Glutamatergic neuron (in vitro differentiated cells): ENCODE results near the gene FLT4. TPM values are rescaled to one million over a fixed set of nuclear protein-coding genes. Genes with fewer than 3 reads are reported as not detected.

Source experiments
- DNase-seq: peaks from one replicate; pipeline ENCODE4 v3.0.0; 2022
- H3K27ac Mint-ChIP-seq: one replicate; pipeline ENCODE4 v1.8.0; 2020; ENCODE audit warnings: mild to moderate bottlenecking, mixed read lengths, inconsistent platforms; ENCODE audit not compliant: unreplicated experiment
- H3K27me3 Mint-ChIP-seq: one replicate; pipeline ENCODE4 v1.8.0; 2020; ENCODE audit warnings: mild to moderate bottlenecking, moderate library complexity, mixed read lengths, inconsistent platforms; ENCODE audit not compliant: unreplicated experiment
- H3K36me3 Mint-ChIP-seq: one replicate; pipeline ENCODE4 v1.8.0; 2020; ENCODE audit warnings: mild to moderate bottlenecking, mixed read lengths, inconsistent platforms; ENCODE audit not compliant: unreplicated experiment
- H3K4me1 Mint-ChIP-seq: one replicate; pipeline ENCODE4 v1.8.0; 2020; ENCODE audit warnings: mild to moderate bottlenecking, low read depth, mixed read lengths, inconsistent platforms; ENCODE audit not compliant: unreplicated experiment
- H3K4me3 Mint-ChIP-seq: one replicate; pipeline ENCODE4 v1.8.0; 2020; ENCODE audit warnings: mild to moderate bottlenecking, mixed read lengths, inconsistent platforms; ENCODE audit not compliant: unreplicated experiment
- H3K9me3 Mint-ChIP-seq: one replicate; pipeline ENCODE4 v1.8.0; 2020; ENCODE audit warnings: mild to moderate bottlenecking, moderate library complexity, mixed read lengths, inconsistent platforms; ENCODE audit not compliant: unreplicated experiment
- CTCF ChIP-seq: fragments of 200-600 bp; sonication (generic); IDR thresholded peaks from one replicate; pipeline ENCODE4 v1.5.0; 2021; ENCODE audit not compliant: partially characterized antibody, unreplicated experiment
- long read RNA-seq: library from polyadenylated mRNA; unstranded; transcript quantifications from one replicate; pipeline ENCODE4 v2.0.0, GENCODE V29; 2020; ENCODE audit not compliant: unreplicated experiment
- total RNA-seq: library from RNA; stranded (reverse); fragmentation: NEBNext Ultra II Directional; extraction: Animal tissue kit (Norgen Biotek cat#: 25700); gene quantifications from one replicate; pipeline ENCODE4 v1.2.1, GENCODE V29; 2021; ENCODE audit not compliant: unreplicated experiment

Gene FLT4
- total RNA-seq = 0.17 TPM
- long read RNA-seq = 0 reads

- Mint-ChIP-seq H3K4me3 (peak within 1 kb of the TSS; percentile 85), H3K4me1 (peaks cover 4% of the 10 kb centered on the region), H3K9me3 (peaks cover 2% of the 10 kb centered on the region), H3K36me3 (peaks cover 4% of the 10 kb centered on the region), H3K27me3 (peaks cover 22% of the 10 kb centered on the region), H3K27ac (no peak within 1 kb of the TSS)
- TF ChIP-seq CTCF = no peak
- DNase-seq = no peak
Measured at GRCh38 chr5:180649297-180650039, at the start of gene FLT4. Gene FLT4 (minus strand): TSS chr5:180649600. CDS start chr5:180649545, 55 bp downstream.

- no peak for TF ChIP-seq CTCF
- no peak overlapping the region for H3K27ac Mint-ChIP-seq
- peaks cover 3% of the 10 kb centered on the region for H3K27me3 Mint-ChIP-seq
- peaks cover 7% of the 10 kb centered on the region for H3K36me3 Mint-ChIP-seq
- H3K4me3 Mint-ChIP-seq = no peak overlapping the region
- H3K4me1 Mint-ChIP-seq = peaks cover under 1% of the 10 kb centered on the region
- DNase-seq = no peak
- H3K9me3 Mint-ChIP-seq = peaks cover 3% of the 10 kb centered on the region
Measured at GRCh38 chr5:180699042-180699441, 49.6 kb upstream of the FLT4 start.

DNA sequence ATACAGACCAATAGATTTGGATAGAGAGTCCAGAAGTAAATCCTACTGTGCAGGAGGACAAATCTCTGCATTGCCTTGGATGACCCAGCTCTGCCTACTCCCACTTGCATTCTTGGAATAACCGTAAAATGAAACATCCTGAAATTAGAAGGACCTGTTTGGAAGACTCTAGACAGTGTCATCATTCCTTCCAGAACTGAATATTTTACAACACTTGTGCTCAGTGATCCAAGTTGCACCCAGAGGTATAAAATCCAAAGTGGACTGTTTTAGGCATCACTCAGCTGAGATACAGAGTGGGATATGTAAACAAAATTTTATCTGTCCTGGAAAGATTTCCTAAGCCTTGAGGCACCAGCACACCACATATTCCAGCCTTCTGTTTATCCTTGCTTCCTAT is 46.7 kb upstream of the FLT4 start:
- no peak for TF ChIP-seq CTCF
- H3K4me1 Mint-ChIP-seq = no peaks in the 10 kb centered on the region
- H3K9me3 Mint-ChIP-seq = no peaks in the 10 kb centered on the region
- peaks cover 4% of the 10 kb centered on the region for H3K27me3 Mint-ChIP-seq
- no peak for DNase-seq
- H3K4me3 Mint-ChIP-seq = no peak overlapping the region
- H3K36me3 Mint-ChIP-seq = peaks cover 7% of the 10 kb centered on the region
- H3K27ac Mint-ChIP-seq = no peak overlapping the region

GRCh38 chr5:180692429-180692828 is 43.0 kb upstream of the FLT4 start:
- Mint-ChIP-seq H3K4me3 (no peak overlapping the region), H3K4me1 (no peaks in the 10 kb centered on the region), H3K27ac (no peak overlapping the region), H3K9me3 (no peaks in the 10 kb centered on the region), H3K36me3 (peaks cover 3% of the 10 kb centered on the region), H3K27me3 (peaks cover 4% of the 10 kb centered on the region)
- TF ChIP-seq CTCF = no peak
- DNase-seq = no peak

- Mint-ChIP-seq H3K27me3 (peaks cover 4% of the 10 kb centered on the region), H3K36me3 (peaks cover 3% of the 10 kb centered on the region), H3K4me3 (no peak overlapping the region), H3K27ac (no peak overlapping the region), H3K9me3 (no peaks in the 10 kb centered on the region), H3K4me1 (no peaks in the 10 kb centered on the region)
- no peak for DNase-seq
- TF ChIP-seq CTCF = no peak
Measured at GRCh38 chr5:180691046-180691445, 41.6 kb upstream of the FLT4 start.
